Muscle of back (tissue), 11 donors: Measurements from ENCODE around the gene GALNT3. TPM values are rescaled to one million over a fixed set of nuclear protein-coding genes. Genes with fewer than 3 reads are reported as not detected.

Experiments
- DNase-seq, 3 donors: peaks; one replicate each; pipeline versions ENCODE4 v3.0.0 to v3.0.0-alpha.2; 2013
- polyA plus RNA-seq, 10 donors: library from polyadenylated mRNA; unstranded; fragments of 120-200 nt; gene quantifications; one replicate each; pipeline ENCODE4 v1.2.1, GENCODE V29; 2013; ENCODE audit not compliant: insufficient read length in 10 of 10

The GALNT3 gene
- polyA plus RNA-seq, 10 donors, result 0.60 to 4.3 (median 1.1) TPM

GRCh38 chr2:165796819-165797530 lies 2.9 kb upstream of the GALNT3 start:
- no peak for DNase-seq

DNA sequence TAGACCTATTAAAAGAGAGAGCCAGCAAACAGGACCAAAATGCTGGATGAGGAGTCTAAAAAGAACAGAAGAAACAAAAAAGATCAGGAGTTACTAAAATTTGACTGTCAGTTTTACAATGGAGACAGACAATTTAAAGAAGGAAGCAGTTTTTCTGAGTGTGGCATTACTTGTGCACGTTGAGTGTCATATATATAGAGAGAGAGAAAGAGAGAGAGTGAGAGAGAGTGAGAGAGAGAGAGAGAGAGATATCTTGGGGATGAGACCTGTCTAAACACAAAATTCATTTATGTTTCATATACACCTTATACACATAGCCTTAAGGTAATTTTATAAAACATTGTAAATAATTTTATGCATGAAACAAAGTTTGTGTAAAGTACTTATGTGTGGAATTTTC lies 2.1 kb upstream of the GALNT3 start:
- no peak for DNase-seq

- DNase-seq, result no peak
Observed at GRCh38 chr2:165795011-165795410, 964 bp upstream of the GALNT3 start.

GRCh38 chr2:165794536-165794928 lies 485 bp upstream of the GALNT3 start:
- peak in 2 of 3 donors; percentile 8 to 61 for DNase-seq

DNA sequence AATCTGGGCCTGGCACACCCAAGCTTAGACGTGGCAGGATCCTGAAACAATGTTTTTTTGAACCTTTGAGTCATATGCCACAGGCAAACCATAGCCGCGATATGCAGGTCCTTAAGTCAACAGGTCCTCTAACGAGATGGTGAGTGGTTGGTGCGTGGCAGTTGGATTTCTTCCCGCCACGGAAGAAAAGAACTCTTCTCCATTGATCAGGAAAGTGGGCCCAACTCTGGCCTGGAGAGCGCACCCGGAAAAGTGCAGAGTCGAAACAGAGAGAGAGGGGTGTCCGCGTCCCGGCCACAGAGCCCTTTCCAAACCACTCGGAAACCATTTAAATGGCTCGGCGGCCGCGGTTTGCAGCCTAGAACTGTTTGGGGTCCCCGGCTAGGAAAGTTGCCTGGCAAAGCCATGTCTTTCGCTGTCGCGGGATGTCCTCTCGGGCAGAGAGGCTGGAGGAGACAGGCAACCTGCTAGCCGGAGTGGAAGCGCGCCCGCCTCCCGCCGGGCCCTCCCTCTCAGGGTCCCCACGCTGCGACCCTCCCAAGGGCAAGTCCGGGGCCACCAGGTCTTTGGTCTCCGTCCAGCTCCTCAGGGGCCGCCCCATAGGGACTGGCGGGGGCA lies 777 bp downstream of the GALNT3 start:
- DNase-seq, result peak in 1 of 3 donors; percentile 31

- DNase-seq, result no peak
Observed at GRCh38 chr2:165792104-165792454, 2.0 kb downstream of the GALNT3 start.

GRCh38 chr2:165791421-165792103 lies 2.5 kb downstream of the GALNT3 start:
- no peak for DNase-seq

GRCh38 chr2:165790466-165790865 lies 3.6 kb downstream of the GALNT3 start:
- no peak for DNase-seq

DNA sequence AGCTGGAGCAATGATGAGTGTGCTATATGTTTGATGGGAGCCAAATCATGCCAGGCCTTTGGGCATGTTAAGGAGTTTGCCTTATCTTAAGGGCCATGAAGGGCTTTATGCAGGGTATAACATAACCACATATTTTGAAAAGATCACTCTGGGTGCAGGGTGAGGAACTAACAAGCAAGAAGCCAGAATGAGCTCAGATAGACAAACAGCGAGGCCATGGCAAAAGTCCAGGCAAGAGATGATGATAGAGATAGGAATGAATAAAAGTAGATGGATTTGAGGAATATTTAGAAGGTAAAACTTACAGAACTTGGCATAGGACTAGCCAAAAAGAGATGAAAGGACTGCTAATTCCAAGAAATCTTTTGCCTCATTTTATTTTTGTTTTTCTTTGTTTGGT lies 6.7 kb downstream of the GALNT3 start:
- DNase-seq, result no peak

DNA sequence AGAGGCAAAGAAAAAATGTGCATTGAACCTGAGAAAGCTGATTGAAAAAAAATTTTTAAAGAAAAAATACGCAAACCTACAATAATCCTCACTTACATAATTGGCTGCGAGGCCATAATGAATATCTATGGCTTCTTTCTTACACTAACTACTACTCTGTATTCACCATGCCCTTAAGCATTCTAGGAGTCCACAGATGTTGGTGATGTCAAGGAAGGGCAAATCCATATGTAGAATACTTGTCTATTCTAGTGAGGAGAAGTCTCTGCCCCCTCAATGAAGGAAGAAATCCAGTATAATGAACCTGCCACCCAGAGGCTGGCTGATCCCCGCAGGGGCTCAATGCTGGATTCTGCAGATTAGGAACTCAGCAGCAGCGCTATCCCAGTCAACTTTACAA lies 14.3 kb downstream of the GALNT3 start:
- no peak for DNase-seq

- no peak for DNase-seq
Observed at GRCh38 chr2:165778653-165779451, 15.2 kb downstream of the GALNT3 start.

DNA sequence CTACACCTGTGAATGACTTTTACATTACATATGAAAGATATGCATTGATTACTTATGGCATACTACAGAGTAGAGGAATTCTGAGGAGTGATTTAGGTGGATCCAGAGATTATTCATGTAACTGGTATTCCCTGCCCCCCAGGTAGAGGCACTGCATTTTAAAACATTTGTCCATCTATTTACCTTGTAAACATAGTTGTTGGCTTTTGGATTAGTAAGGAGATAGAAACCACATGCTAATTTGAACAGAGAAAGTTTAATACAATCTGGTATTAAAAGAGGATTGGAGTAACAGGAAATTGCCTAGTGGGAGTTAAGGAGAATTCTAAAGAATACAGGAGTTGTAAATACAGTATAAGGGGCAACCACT lies 15.9 kb downstream of the GALNT3 start:
- no peak for DNase-seq

- DNase-seq, result no peak
Observed at GRCh38 chr2:165777522-165778186, 16.4 kb downstream of the GALNT3 start.

- no peak for DNase-seq
Observed at GRCh38 chr2:165776796-165777195, 17.3 kb downstream of the GALNT3 start.

- DNase-seq, result peak in 1 of 3 donors; percentile 8
Observed at GRCh38 chr2:165776013-165776412, 18.0 kb downstream of the GALNT3 start.

DNA sequence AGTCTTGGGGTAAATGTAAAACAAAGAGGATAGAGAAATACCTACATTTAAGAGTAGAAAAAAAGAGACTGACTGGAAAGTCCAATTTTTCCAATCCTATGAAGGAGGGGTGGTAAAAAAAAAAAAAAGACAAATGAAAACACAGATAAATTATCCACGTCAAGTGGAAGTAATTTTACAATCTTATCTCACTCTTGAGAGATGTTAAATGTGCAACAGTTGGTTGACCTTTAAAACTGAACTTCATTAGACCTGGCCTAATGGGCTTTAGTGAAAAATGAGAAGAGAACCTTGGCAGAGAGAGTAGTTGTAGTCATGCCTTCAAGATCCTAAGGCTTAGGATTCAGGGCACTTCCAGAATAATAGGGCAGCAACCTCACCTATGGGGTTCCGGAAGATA lies 20.4 kb downstream of the GALNT3 start:
- DNase-seq, result no peak

- DNase-seq, result no peak
Observed at GRCh38 chr2:165772183-165772582, 21.9 kb downstream of the GALNT3 start.

DNA sequence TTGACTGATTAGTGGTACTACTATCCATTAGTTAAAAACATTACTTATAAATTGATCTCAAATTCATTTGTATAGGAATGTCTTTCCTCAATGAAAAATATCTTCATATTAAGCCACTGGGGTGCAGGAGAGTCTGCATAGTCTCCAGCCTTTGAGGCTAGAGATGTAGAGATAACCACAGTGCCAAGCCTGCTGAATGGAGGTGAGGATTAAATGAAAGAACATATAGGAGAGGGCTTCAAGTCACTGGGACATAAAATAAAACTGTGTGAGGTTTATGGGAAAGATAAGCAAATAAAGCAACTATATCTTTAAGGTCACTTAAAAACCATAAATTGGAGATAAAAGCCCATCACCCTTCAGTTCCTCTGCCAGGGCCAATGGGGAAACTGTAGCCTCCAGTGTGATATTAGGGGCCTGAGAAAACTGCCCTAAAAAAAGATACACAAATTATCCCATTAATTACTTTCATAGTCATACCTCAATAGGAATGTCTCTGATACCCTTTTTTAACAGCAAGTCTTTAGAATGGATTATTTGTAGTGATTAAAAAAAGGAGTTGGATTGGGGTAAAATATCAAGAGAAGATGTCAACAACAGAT lies 27.6 kb downstream of the GALNT3 start:
- DNase-seq, result no peak

DNA sequence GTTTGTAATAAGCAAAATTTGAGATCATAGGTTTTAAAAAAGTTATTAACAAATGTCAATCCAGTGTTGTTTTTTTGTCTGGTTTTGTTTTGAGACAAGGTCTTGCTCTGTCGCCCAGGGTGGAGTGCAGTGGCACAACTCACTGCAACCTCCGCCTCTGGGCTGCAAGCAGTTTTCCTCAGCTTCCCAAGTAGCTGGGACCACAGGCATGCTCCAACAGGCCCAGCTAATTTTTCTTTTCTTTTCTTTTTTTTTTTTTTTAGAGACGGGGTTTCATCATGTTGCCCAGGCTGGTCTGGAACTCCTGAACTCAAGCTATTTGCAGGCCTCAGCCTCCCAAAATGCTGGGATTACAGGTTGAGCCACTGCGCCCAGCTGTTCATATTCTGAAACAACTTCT lies 31.3 kb downstream of the GALNT3 start:
- no peak for DNase-seq

DNA sequence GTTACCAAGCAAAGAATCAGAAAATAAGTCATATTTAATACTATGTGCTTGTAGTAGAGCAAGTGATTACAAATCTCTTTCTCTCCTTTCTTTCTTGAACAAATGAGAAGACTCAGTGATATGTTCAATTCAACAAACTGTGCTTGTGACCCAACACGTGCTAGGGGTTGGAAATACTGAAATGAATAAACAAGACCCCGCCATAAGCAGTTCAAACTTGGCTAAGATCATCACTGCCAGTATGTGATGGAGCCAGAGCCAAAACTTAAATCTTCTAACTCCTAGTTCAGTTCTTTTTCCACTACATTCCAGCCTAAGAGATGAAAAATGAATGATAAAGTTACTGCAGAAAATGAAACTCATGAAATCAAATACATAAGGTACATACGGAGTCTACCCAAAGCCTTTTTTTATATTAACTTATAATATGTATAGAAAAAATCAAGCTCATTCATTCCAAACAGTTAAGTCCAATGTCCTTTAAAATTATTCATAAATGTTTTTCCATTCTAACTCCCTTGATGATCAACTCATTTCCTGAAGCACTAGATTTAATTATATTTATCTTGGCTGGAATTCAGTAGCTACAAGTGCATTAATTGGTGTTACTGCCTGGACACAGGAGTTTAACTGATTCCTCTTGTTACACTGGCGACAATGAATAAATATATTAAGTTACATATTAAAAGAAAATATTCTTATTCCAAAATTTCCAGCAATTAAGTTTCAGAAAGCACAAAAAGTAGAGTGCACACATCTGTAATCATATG lies 36.0 kb downstream of the GALNT3 start:
- DNase-seq, result peak in 1 of 3 donors; percentile 19

GRCh38 chr2:165746501-165746900 lies 47.5 kb downstream of the GALNT3 start:
- DNase-seq, result no peak
